K562 (cell line): ENCODE data around the gene PLXND1. TPM values are rescaled to one million over a fixed set of nuclear protein-coding genes. Genes with fewer than 3 reads are reported as not detected.

Source experiments
- FOXP4 ChIP-seq: sonication (generic); formaldehyde crosslinking; IDR thresholded peaks from 2 replicates; pipeline ENCODE4 v1.8.0; 2022; ENCODE audit warnings: mild to moderate bottlenecking, missing genetic modification reagents, borderline replicate concordance
- GTF2E2 ChIP-seq: fragments of 200-800 bp; sonication (Bioruptor generic); IDR thresholded peaks from 2 replicates; pipeline ENCODE4 v1.6.1; 2016; ENCODE audit warnings: missing genetic modification characterization, missing compliant biosample characterization
- MLLT1 ChIP-seq, 2 experiments: fragments of 450-650 bp; IDR thresholded peaks; 2 replicates each; pipeline ENCODE4 v1.6.1; 2016
- PHF8 ChIP-seq: fragments of 200-600 bp; sonication (generic); IDR thresholded peaks from 2 replicates; pipeline ENCODE4 v1.6.1; 2012; ENCODE audit warnings: mixed run types, mild to moderate bottlenecking, inconsistent platforms, low read length, moderate library complexity, borderline replicate concordance
- PYGO2 ChIP-seq: fragments of 450-650 bp; IDR thresholded peaks from 2 replicates; pipeline ENCODE4 v1.6.1; 2016; ENCODE audit warnings: mild to moderate bottlenecking, missing genetic modification characterization, moderate library complexity, missing compliant biosample characterization
- RUNX1 ChIP-seq: sonication (generic); IDR thresholded peaks from 2 replicates; pipeline ENCODE4 v1.6.1; 2016; ENCODE audit warnings: antibody characterized with exemption, low read depth
- SREBF2 ChIP-seq: sonication (generic); formaldehyde crosslinking; IDR thresholded peaks from 2 replicates; pipeline ENCODE4 v1.4.0; 2020; ENCODE audit warnings: mild to moderate bottlenecking, missing genetic modification reagents
- STAT5B ChIP-seq: fragments of 250-450 bp; sonication (Bioruptor Pico); IDR thresholded peaks from 2 replicates; pipeline ENCODE4 v1.8.0; 2021; ENCODE audit warnings: mild to moderate bottlenecking, inconsistent platforms
- ZNF717 ChIP-seq: fragments of 250-450 bp; sonication (Bioruptor Pico); IDR thresholded peaks from 2 replicates; pipeline ENCODE4 v1.5.0; 2021
- ZSCAN29 ChIP-seq: fragments of 450-650 bp; IDR thresholded peaks from 2 replicates; pipeline ENCODE4 v1.6.1; 2017
- ZZZ3 ChIP-seq: fragments of 450-650 bp; IDR thresholded peaks from 2 replicates; pipeline ENCODE4 v1.6.1; 2016; ENCODE audit warnings: antibody characterized with exemption, mild to moderate bottlenecking, moderate library complexity
- polyA plus RNA-seq, 8 experiments: library from polyadenylated mRNA; depleted of rRNA in 4 of 8; stranded (reverse) in 5 of 8; unstranded in 3 of 8; fragments of >200 nt; fragmentation: Nextera tagmentation in 2 of 8; fragmentation: Illumina TruSeq in 1 of 8; extraction: Ambion mirVana in 2 of 8; extraction: Trizol in 1 of 8; gene quantifications; 2 replicates each; pipeline versions ENCODE4 v1.2.1 to v1.2.3, GENCODE V29; 2011 to 2014; ENCODE audit warnings: inconsistent platforms in 1 of 8, missing spikeins in 1 of 8
- total RNA-seq, 7 experiments: library from RNA; depleted of rRNA in 6 of 7; stranded (reverse); fragments of >200 nt in 6 of 7; fragmentation: Illumina TruSeq in 2 of 7; extraction: Trizol in 2 of 7; gene quantifications; 2 replicates each; pipeline versions ENCODE4 v1.2.1 to v1.2.3, GENCODE V29; 2011 to 2021; ENCODE audit warnings: low replicate concordance in 1 of 7
- TF ChIP-seq, protein P1 (sequence below): fragments of 450-650 bp; IDR thresholded peaks from 2 replicates; pipeline ENCODE4 v1.6.1; 2017; ENCODE audit warnings: antibody characterized with exemption, mild to moderate bottlenecking
- TF ChIP-seq, protein P2 (sequence below): fragments of 250-450 bp; sonication (Bioruptor Pico); IDR thresholded peaks from 2 replicates; pipeline ENCODE4 v1.8.0; 2021; ENCODE audit warnings: mild to moderate bottlenecking, moderate library complexity

Gene PLXND1
- total and polyA plus RNA-seq, 9 of the 15 experiments (the other 6 are each of a cell fraction or from before 2014, with no cell fraction given), result 0.34 to 28.8 (median 14.0) TPM

- TF ChIP-seq GTF2E2 (tag) (no peak), PHF8 (no peak), ZZZ3 (no peak), FOXP4 (CRISPR knock-in tag) (no peak), ZNF717 (CRISPR knock-in tag) (no peak), MLLT1 (IDR thresholded peaks at IDR 0.05) (no peak), PYGO2 (tag) (no peak), RUNX1 (no peak), ZSCAN29 (no peak), STAT5B (CRISPR knock-in tag) (no peak), SREBF2 (CRISPR knock-in tag) (no peak)
- TF ChIP-seq, protein P1, sequence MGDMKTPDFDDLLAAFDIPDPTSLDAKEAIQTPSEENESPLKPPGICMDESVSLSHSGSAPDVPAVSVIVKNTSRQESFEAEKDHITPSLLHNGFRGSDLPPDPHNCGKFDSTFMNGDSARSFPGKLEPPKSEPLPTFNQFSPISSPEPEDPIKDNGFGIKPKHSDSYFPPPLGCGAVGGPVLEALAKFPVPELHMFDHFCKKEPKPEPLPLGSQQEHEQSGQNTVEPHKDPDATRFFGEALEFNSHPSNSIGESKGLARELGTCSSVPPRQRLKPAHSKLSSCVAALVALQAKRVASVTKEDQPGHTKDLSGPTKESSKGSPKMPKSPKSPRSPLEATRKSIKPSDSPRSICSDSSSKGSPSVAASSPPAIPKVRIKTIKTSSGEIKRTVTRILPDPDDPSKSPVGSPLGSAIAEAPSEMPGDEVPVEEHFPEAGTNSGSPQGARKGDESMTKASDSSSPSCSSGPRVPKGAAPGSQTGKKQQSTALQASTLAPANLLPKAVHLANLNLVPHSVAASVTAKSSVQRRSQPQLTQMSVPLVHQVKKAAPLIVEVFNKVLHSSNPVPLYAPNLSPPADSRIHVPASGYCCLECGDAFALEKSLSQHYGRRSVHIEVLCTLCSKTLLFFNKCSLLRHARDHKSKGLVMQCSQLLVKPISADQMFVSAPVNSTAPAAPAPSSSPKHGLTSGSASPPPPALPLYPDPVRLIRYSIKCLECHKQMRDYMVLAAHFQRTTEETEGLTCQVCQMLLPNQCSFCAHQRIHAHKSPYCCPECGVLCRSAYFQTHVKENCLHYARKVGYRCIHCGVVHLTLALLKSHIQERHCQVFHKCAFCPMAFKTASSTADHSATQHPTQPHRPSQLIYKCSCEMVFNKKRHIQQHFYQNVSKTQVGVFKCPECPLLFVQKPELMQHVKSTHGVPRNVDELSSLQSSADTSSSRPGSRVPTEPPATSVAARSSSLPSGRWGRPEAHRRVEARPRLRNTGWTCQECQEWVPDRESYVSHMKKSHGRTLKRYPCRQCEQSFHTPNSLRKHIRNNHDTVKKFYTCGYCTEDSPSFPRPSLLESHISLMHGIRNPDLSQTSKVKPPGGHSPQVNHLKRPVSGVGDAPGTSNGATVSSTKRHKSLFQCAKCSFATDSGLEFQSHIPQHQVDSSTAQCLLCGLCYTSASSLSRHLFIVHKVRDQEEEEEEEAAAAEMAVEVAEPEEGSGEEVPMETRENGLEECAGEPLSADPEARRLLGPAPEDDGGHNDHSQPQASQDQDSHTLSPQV, result no peak
- TF ChIP-seq, protein P2, sequence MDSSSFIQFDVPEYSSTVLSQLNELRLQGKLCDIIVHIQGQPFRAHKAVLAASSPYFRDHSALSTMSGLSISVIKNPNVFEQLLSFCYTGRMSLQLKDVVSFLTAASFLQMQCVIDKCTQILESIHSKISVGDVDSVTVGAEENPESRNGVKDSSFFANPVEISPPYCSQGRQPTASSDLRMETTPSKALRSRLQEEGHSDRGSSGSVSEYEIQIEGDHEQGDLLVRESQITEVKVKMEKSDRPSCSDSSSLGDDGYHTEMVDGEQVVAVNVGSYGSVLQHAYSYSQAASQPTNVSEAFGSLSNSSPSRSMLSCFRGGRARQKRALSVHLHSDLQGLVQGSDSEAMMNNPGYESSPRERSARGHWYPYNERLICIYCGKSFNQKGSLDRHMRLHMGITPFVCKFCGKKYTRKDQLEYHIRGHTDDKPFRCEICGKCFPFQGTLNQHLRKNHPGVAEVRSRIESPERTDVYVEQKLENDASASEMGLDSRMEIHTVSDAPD (CRISPR knock-in tag), result no peak
Observed at GRCh38 chr3:129585949-129586657, 20.4 kb downstream of the PLXND1 start (continued).
